Sigmoid colon (tissue), 4 donors: ENCODE data around the gene C8B.

Source experiments
- POLR2A ChIP-seq, 2 donors: fragments of 450-650 bp; IDR thresholded peaks; one replicate each; pipeline ENCODE4 v1.6.1; 2016; ENCODE audit warnings: antibody characterized with exemption in 2 of 2, mild to moderate bottlenecking in 2 of 2, moderate library complexity in 2 of 2
- POLR2AphosphoS5 ChIP-seq, 4 donors: sonication (generic); formaldehyde crosslinking; IDR thresholded peaks; one replicate each; pipeline ENCODE4 v1.6.1; 2017; ENCODE audit warnings: antibody characterized with exemption in 4 of 4
- TF ChIP-seq, protein P1 (sequence below), 4 experiments: fragments of 450-650 bp in 3 of 4; fragments of 200-600 bp in 1 of 4; IDR thresholded peaks; one replicate each; pipeline ENCODE4 v1.5.1; 2016 to 2019; ENCODE audit warnings: antibody characterized with exemption in 4 of 4, mild to moderate bottlenecking in 3 of 4, moderate library complexity in 2 of 4

DNA sequence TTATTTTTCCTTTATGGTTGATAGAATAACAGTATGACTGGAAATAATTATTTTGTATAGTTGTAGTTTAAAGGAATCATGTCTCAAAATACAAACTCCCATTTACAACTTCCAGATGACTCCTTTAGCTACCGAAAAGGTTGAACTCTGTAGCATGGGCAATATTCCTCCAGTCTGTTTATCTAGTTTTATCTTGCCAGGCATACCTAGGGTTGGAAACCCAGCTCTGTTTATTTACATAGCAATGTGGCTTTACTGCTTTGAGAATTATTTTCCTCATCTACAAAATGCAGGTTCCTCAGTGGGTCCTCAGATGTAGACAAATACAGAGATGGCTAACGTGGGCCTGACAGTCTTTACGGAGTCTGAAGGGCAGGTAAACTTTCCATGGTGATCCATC, 60.1 kb downstream of the C8B start:
- TF ChIP-seq, protein P1, sequence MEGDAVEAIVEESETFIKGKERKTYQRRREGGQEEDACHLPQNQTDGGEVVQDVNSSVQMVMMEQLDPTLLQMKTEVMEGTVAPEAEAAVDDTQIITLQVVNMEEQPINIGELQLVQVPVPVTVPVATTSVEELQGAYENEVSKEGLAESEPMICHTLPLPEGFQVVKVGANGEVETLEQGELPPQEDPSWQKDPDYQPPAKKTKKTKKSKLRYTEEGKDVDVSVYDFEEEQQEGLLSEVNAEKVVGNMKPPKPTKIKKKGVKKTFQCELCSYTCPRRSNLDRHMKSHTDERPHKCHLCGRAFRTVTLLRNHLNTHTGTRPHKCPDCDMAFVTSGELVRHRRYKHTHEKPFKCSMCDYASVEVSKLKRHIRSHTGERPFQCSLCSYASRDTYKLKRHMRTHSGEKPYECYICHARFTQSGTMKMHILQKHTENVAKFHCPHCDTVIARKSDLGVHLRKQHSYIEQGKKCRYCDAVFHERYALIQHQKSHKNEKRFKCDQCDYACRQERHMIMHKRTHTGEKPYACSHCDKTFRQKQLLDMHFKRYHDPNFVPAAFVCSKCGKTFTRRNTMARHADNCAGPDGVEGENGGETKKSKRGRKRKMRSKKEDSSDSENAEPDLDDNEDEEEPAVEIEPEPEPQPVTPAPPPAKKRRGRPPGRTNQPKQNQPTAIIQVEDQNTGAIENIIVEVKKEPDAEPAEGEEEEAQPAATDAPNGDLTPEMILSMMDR (IDR thresholded peaks at IDR 0.05) = no peak
- TF ChIP-seq POLR2AphosphoS5 (IDR thresholded peaks at IDR 0.05) (no peak), POLR2A (IDR thresholded peaks at IDR 0.05) (no peak)
